Measurements from ENCODE around the gene RO60. TPM values are rescaled to one million over a fixed set of nuclear protein-coding genes. Genes with fewer than 3 reads are reported as not detected.

The RO60 gene
- total RNA-seq, 1 experiment from 2014 or later = 88.1 TPM

DNA sequence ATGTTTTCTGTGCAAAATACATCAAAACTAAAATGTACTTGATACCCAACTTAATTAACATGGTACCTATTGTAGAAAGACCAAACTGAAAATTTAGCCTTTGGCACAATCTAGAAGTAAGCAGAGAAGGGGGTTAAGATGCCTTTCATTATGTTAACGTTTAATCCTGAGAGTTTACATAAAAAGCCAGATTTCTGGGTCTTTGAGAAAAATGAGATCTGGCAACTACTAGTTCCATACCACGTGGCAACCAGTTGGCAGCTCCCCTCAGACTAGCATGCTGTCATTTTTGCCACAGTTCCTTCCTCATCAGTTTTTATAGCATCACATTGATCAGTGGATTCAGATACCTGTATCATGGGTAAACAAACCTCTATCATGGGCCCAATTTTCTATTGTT, 1.5 kb downstream of the RO60 start:
- DNase-seq (ENCODE audit: low read depth) = peak; percentile 15

DNA sequence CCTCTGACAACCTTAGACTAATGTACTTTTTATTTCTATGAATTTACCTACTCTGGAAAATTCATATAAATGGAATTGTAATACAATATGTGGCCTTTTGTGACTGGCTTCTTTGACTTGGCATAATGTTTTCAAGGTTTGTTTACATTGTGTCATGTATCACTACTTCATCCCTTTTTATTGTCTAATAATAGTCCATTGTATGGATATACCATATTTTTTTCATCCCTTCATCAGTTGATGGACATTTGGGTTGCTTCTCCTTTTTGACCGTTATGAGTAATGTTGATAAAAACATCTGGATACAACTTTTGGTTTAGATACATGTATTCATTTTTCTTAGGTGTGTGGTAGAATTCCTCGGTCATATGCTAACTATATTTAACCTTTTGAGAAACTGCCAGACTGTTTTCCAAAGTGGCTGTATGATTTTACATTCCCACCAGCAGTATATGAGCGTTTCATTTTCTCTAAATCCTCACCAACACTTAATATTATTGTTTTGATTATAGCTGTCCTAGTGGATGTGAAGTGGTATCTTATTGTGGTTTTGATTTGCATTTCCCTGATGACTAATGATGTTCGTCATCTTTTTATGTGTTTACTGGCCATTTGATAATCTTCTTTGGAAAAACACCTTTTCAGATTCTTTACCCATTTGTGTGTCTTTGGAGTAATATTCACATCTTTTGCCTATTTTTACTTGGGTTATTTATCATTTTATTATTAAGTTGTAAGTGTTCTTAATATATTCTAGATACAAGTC, 3.5 kb downstream of the RO60 start:
- DNase-seq (ENCODE audit: low read depth) = peak; percentile 64

GRCh38 chr1:193065954-193066353, 6.5 kb downstream of the RO60 start:
- no peak for DNase-seq (ENCODE audit: low read depth)

DNA sequence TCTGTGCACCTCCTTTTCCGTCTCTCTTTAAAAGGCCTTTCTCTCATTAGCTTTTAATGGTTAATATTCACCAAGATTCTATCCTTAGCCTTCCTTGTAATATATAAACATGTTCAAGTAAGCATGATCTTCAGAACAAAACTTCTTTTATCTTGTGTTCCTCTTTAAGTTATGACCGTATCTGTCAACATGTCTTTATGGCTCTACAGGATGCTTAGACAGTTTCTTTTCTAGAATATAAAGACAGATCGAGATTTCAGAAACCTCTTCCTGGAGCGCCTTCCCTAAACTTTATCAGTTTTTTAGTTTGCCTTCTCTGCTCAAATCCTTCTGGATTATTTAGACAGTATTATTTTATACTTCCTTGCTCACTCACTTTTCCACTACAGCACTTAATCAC, 7.2 kb downstream of the RO60 start:
- DNase-seq (ENCODE audit: low read depth) = no peak

DNA sequence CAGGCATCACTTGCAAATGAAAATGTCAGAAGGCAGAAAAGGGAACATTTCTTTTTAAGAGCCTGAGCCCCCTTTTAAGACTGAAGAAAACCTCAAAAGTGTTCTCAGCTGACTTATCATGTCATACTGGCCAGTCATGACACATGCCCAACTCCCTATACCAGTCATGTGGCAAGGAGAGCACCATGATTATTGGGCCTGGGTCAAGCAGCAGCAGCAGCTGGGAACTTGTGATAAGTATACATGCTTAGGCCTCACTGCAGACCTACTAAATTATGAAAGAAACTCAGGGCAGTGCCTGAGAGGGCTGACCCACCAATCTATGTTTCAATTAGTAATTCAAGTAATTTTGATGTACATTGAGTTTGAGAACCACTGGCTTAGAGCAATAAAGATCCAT, 8.6 kb downstream of the RO60 start:
- no peak for DNase-seq (ENCODE audit: low read depth)

- peak; percentile 24 for DNase-seq (ENCODE audit: low read depth)
These were observed 10.5 kb downstream of the RO60 start for GRCh38 chr1:193069748-193070385.

GRCh38 chr1:193070386-193070753, 11.0 kb downstream of the RO60 start:
- DNase-seq (ENCODE audit: low read depth) = no peak

- DNase-seq (ENCODE audit: low read depth) = no peak
These were observed 11.5 kb downstream of the RO60 start for GRCh38 chr1:193070942-193071341.

DNA sequence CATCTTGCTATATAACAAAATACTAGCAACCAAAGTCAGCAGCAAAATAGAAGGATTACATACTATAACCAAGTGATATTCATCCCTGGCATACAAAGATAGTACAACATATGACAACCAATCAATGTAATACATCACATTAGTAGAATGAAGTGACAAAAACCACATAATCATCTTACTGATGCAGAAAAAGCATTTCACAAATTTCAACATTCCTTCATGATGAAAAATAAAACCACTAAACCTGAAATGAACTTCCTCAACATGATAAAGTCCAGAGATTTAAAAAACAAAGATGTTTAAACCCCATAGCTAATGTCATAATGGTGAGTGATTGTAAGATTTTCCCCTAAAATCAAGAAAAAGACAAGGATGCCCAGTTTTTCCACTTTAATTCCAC, 18.6 kb downstream of the RO60 start:
- DNase-seq (ENCODE audit: low read depth) = peak; percentile 20

GRCh38 chr1:193079187-193079586, 19.8 kb downstream of the RO60 start:
- DNase-seq (ENCODE audit: low read depth) = no peak

- no peak for DNase-seq (ENCODE audit: low read depth)
These were observed 24.1 kb downstream of the RO60 start for GRCh38 chr1:193083365-193084088.

GRCh38 chr1:193085263-193085662, 25.9 kb downstream of the RO60 start:
- DNase-seq (ENCODE audit: low read depth) = no peak

GRCh38 chr1:193086342-193086741, 26.9 kb downstream of the RO60 start:
- DNase-seq (ENCODE audit: low read depth) = no peak

DNA sequence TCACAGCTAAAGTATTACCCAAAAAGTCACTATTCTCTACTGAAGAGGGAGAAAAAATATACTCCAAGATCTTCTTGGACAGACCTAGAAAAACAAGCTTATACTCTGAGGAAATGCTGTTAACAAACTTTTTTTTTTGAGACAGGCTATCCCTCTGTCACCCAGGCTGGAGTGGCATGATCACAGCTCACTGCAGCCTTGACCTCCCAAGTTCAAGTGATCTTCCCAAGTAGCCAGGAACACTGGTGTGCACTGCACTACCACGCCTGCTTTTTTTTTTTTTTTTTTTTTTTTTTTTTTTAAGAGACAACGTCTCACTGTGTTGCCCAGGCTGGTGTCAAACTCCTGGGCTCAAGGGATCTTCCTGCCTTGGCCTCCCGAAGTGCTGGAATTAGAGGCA, 28.5 kb downstream of the RO60 start:
- no peak for DNase-seq (ENCODE audit: low read depth)

- DNase-seq (ENCODE audit: low read depth) = no peak
These were observed 31.5 kb downstream of the RO60 start for GRCh38 chr1:193090865-193091264.

DNA sequence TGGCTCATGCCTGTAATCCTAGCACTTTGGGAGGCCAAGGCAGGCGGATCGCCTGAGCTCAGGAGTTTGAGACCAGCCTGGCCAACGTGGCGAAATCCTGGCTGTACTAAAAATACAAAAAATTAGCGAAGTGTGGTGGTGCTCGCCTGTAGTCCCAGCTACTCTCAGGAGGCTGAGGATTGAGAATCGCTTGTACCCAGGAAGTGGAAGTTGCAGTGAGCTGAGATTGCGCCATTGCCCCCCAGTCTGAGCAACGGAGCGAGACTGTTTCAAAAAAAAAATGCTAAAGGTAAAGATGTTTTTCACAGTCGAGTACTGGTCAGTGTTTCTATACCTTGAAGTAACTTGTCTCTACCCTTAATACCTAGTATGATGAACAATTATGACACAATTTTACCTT, 34.7 kb downstream of the RO60 start:
- DNase-seq (ENCODE audit: low read depth) = no peak

- DNase-seq (ENCODE audit: low read depth) = no peak
These were observed 43.2 kb downstream of the RO60 start for GRCh38 chr1:193102662-193103061.

DNA sequence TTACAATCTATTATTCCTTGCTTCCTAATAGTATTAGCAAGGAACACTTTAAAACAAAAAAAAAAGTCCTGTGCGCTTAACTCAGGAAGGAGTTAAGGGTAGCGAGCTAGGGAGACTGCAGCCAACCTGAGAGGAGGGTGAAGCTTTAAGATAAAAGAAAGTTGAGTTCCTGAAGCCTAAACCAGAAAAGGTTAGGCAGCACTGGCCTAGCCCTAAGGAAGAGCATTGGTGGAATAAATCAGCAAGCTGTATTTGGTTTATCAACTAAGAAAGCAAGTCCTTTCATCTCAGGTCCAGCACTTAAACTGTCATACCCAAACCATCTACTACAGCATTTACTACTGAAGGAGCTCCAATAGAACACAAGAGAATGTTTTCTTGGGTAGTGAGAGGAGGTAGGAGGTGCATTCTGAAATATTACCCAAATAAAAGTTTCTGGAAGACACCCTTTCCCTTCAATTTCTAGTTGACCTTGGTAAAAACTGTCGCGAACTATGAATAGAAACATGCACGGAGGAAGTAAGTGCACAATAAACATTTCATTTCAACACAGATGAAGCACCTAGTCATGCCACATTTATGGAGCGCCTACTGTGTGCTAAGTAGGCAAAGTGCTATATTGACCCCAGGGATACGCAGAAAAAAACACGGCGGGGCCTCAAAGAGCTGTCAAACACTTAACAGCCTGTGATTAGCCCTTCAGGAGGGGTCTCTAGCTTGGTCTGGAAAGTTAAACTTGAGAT, 44.5 kb downstream of the RO60 start:
- DNase-seq (ENCODE audit: low read depth) = no peak

GRCh38 chr1:193104502-193104906, 45.1 kb downstream of the RO60 start:
- peak; percentile 76 for DNase-seq (ENCODE audit: low read depth)

DNA sequence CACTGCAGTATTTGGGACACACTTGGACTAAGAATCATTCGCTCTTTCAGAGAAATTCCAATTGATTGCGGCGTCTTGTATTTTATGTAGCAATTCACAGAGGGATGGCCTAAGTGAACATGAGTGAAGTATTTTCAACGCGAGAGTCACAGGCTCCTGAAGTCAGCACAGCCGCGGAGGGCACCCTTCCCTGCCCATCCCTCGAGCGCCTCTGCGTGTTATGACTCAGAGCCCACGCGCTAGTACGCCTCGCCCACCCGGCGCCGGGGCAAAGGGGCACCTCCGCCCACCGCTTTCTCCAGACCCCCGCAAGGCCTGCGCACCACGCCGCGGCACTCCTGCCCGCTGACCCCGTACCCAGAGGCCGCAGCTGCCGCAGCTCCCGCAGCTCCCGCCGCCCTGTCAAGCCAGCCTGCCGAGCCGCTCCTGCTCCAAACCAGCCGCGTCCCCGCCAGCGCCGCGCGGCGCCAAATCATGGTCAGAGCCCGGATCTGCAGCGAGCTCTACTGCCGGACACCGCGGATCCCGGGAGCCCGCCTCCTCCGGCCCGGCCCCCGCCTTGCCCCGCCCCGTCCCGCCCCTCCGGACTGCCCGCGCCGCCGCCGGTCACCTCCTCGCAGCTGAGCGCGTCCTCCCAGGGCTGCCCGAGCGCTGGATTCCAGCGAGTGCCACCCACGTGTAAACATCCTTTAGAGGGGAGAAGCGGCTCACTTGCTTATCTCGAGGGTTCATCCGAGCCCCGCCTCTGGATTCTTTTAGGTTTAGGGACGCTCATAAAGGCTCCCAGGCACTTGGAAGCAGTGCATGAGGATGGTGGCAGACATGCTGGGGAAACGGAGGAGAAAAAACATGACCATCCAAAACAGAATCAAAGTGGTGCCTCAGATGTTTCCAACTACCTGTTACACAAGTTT, 45.8 kb downstream of the RO60 start, which contains the start of gene GLRX2:
Gene GLRX2 (minus strand): TSS at position 508 of the 914 bp plus-strand sequence. CDS start 32 bp downstream, at position 476.
- DNase-seq (ENCODE audit: low read depth) = peak; percentile 87

- DNase-seq (ENCODE audit: low read depth) = no peak
These were observed 46.4 kb downstream of the RO60 start for GRCh38 chr1:193105821-193106177.

All from M059J (cell line).